ENCODE results near the gene ST6GALNAC1.

The ST6GALNAC1 gene, protein sequence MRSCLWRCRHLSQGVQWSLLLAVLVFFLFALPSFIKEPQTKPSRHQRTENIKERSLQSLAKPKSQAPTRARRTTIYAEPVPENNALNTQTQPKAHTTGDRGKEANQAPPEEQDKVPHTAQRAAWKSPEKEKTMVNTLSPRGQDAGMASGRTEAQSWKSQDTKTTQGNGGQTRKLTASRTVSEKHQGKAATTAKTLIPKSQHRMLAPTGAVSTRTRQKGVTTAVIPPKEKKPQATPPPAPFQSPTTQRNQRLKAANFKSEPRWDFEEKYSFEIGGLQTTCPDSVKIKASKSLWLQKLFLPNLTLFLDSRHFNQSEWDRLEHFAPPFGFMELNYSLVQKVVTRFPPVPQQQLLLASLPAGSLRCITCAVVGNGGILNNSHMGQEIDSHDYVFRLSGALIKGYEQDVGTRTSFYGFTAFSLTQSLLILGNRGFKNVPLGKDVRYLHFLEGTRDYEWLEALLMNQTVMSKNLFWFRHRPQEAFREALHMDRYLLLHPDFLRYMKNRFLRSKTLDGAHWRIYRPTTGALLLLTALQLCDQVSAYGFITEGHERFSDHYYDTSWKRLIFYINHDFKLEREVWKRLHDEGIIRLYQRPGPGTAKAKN

DNA sequence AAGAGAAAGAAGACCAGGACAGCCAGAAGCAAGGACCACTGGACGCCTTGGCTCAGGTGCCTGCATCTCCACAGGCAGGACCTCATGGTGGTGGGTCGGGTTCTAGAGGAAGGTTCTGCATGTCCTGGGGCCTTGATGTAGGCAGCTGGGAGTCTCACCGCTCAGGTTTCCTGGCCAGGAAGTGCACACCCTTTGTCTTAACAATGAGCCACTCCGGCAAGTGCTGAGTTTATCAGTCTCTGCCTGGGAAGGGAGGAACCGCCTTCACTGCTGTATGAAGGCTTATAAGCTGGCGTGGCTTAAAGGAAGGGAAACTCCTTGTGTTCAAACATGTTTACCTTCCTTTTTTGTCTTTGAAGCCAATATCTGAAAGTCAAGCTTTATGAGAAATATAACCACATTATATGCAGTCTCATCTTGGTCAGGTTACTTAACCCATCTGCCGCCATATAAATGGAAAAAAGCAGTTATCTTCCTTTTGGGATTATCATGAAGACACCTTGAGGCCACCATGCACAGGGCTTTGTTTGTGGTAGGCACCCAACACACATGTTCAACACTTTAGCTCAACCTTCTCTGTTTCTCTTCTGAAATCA lies at the start of gene ST6GALNAC1:
Gene ST6GALNAC1 (minus strand): TSS at position 205 of the 596 bp plus-strand sequence. CDS start 119 bp downstream, at position 86.
- DNase-seq, result no peak

DNA sequence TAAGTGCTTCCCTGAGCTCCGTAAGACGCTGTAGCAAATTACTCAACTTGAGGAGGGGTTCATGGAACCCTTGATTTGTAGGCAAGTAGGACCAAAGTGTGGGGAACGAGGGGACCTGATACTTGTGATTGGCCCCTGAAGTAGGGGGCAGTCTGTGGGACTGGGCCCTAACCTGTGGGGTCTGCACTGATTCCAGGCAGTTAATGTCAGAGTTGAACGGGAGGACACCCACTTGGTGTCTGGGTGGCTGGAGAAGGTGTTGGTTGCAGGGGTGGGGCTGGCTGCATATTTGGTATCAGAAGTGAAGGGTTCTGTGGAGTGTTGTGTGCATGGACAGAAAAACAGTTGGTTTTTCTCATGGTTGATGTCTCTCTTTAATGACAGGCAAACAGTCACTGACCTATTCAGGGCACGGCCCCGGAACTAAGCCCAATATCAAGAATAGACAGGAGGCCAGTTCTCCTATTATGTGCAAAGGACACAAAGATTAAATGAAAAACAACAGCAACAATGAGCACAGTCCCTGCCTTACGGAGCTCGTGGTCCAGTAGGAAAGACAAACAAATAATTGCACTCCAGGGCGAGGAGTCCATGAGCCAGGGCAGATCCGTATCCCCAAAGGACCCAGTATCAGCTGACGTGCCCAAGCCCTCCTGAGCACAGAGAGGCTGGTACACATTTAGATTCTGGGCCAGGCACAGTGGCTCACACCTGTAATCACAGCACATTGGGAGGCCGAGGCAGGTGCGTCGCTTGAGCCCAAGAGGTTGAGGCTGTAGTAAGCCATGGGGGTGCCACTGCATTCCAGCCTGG lies 48.0 kb upstream of the ST6GALNAC1 start:
- no peak for DNase-seq

DNA sequence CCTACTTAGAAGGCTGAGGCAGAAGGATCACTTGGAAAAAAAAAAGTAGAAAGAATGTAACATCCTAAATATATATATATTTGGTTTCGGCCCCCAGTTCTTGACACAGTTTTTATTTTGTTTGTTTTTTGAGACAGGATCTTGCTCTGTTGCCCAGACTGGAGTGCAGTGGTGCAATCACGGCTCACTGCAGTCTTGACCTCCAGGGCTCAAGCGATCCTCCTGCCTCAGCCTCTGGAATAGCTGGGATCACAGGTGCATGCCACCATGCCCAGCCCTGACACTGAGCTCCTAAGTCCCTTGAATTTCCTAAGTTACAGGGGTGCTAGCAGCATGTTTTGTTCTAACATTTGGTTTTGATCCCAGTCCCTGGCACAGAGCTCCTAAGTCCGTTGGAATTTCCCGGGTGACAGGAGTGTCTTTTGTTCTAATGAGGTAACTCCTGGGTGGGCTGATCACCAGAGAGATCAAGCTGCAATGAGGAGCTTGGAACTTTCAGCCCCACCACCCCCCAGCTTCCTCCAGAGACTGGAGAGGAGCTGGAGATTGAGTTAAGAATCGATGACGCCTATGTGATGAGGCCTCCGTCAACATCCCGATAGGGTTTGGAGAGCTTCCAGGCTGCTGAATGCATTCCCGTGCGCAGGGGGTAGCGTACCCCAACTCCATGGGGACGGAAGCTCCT lies 47.2 kb upstream of the ST6GALNAC1 start:
- no peak for DNase-seq

DNA sequence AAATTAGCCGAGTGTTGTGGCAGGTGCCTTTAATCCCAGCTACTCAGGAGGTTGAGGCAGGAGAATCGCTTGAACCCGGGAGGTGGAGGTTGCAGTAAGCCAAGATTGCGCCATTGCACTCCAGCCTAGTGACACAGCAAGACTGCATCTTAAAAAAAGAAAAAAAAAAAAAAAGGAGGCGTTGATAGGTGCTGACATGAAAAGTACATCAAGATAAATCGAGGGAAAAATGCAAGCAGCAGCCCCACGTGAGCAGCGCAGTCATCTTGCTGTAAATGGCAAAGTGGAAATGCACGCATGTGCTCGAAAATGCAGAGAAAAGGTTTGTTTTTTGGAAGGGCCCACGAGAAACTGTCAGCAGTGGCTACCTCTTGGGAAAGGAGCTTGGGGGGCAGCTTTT lies 46.3 kb upstream of the ST6GALNAC1 start:
- no peak for DNase-seq

- DNase-seq, result no peak
Measured at GRCh38 chr17:76688165-76688622, 44.6 kb upstream of the ST6GALNAC1 start.

DNA sequence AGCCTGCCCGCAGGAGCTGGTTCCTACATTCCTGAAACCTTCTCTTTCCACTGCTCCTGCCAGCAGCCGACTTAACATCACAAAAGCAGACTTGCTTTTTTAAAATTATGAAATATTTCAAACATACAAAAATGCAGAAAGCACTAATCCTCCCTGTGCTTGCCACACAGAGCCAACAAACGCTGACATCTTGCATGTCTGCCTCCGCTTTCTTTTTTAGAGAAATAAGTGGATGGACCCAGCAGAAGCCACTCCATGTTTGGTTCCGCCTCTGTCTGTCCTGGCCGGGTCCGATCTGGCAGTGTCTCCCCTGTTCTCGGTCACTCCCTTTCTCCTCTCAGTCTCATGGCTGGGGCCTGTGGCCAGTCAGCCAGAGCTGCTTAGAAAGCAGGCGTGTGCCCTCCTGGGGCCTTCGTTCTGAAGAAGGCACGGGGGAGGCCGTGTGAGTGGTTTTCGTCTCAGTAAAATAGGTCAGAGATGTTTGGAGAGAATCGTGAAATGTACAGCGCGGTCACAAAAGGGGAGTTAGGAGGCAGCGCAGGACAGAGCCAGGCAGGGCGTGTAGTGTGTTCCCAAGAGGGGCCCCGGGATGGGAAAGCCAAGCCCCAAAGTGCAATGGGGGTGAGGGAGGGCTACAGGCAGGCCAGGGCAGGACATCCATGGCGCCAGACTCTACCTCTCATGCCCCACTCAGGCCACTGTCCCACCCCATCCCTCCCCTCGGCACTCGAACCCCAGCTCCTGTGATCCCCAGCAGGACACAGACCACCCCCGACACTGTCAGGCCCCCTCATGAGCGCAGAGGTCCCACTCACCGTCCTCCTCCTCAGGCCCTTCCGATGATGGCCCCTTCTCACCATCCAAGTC lies 44.0 kb upstream of the ST6GALNAC1 start:
- DNase-seq, result no peak

DNA sequence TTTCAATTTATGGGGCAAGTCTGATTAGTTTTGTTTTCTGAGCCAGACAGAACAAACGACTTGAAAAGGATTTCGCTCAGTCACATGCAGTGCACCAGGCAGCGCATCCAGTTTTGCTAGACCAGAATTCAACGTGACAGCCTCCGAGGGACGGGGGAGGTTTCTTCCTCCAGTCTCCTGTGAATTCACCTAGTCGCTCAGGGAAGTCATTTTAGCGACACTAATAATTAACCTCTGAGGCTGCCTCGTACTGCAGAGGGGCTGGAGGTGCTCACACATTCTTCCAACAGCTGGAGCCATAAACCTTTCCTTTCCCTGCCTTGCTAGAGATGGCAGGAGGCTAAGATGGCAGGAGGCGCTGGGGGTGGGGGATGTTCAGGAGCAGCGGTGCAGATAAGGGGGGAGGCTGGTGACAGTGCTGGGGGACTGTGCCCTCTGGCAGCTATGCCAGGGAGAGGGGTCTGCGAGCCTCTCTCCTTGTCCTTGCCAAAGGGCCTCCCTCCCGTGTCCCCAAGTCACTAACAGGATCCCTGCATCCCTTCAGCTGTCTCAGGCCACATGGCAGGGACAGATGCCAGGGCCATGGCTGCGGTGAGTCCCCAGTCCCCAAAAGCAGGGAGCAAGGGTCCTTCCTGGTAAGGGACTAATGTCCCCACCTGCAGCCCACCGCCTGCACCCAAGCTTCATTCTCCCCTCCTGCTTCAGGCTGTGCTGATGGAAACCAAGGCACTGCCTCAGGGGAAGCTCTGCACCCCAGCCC lies 43.2 kb upstream of the ST6GALNAC1 start:
- no peak for DNase-seq

DNA sequence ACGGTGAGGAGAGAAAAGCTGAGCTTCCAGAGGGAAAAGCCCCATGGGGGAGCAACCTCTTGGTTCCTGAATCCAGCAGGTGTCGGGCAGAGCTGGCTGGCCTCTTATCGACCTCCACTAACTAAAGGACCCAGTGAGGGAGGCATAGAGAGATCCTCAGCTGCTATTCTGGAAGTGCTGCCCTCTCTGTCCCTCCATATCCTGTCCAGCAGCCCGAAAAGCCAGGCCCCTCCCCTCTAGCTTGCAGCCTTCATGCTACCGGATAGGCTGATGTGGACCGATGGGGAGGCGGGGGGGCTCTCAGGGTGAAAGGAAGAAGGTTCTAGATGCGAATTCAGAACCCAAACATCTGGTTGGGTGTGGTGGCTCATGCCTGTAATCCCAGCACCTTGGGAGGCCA lies 42.3 kb upstream of the ST6GALNAC1 start:
- DNase-seq, result no peak

DNA sequence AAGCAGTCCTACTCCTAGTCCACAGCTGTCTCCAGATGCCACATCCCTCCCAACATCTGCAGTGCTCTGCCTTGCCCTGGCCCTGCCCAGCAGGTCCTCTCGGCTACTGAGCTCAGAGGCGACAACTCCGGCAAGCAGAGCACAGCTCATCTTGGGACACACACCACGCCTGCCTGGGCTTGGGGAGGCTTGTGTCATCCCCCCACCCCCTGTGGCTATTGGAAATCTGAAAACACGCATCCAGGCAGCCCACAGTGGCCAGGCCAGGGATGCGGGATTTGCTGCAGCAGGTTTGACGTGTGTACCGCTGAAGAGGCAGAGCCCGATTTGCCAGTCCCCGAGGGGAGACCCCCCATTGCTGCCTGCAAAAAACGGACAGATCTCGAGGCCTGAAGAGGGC lies 41.8 kb upstream of the ST6GALNAC1 start:
- DNase-seq, result no peak

DNA sequence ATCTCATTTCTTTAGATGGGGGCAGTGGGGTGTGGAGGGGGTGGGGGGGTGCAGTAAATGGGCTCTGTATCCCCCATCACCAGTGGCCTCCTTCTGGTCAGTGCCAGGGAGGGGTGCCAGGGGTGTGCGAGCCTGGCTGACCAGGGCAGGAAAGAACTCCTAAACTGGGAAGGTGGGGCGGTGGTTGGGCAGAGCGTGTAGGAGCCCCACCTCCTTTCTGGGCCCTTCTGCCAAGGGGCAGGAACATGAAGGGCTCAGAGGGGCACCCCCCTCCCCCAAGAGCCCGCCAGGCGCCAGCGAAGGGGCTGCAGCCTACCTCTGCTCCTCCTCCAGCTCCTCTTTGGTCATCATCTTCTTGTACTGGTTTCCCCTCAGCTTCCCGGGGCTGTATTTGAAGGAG lies 41.2 kb upstream of the ST6GALNAC1 start:
- no peak for DNase-seq

DNA sequence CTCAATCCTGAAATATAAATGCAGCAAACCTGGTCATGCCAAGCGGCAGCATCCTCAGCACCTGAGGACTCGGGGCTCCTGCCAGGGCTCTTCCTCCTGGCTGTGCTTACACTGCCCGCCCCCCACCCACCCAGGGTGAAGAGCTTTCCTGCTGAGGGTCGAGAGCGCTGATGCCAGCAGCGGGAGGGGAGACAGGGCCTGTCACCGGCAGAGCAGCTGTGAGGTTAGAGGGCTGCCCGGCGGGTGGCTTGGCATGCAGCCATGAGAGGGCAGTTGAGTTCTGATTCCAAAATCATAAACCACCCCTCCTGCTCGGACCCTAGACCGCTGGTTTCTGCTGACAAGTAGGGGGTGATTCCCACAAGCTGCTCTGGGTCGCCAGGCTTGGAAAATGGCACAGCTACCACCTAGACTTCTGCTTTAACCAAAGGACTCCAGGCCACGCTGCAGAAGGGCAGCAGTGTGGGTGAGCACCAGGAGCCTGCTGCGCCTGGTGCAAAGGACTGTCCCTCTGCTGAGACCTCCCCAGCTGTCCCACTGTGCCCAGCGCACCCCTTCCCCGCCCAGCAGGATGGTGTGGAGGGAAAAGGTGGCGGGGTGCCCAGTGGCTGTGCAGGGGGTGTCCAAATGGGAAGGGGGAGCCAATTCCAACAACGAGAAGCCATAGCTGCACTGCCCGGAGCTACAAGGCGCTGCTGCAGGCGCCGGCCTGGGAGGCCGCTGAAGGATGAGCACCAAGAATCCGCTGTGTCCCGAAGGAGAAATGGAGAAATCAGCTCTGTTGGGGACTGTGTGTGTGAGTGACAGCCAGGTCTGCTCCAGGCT lies 40.6 kb upstream of the ST6GALNAC1 start:
- no peak for DNase-seq

- no peak for DNase-seq
Measured at GRCh38 chr17:76683011-76683755, 39.6 kb upstream of the ST6GALNAC1 start.

- no peak for DNase-seq
Measured at GRCh38 chr17:76682296-76682695, 38.7 kb upstream of the ST6GALNAC1 start.

DNA sequence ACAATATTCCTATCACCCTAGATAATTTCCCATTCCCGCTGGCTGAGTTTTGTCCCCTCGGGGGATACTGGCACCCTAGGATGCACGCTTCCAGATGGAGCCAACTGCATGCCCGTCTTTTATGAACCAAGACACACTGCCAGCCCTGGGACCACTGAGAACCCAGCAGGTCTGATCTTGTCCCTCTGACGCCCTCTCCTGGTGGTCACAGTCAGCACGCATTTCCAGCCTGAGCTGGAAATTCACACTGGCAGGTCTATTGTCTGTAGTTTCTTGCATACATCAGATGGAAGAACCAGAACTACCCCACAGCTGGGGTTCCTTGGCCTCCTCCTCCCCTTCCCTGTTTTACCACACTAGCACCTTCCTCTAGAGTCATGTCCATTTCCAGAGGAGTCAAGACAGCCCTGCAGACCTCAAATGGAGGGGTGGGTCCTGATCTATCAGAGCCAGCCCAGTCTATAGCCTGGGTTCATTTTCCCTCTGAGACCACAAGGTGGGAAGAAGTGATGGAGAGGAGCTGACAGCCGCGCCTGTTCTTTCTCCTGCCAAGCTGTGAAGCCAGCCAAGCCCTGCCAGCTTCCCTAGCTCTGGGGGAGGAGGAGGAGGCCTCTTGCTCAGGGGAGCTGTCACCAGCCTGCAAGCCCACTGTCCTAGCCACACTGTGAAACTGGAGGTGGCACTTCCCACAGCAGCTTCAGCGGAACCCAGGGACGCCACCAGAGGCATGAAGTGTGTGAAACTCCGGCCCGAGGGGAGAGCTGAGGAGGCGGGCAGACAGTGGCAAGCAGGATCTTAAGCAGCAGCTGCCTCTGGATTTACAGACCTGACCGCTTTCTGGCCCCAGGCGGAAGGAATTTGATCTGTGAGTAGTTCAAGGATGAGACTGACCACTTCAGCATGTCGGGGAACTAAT lies 37.9 kb upstream of the ST6GALNAC1 start:
- no peak for DNase-seq

- DNase-seq, result no peak
Measured at GRCh38 chr17:76679239-76679638, 35.7 kb upstream of the ST6GALNAC1 start.

- DNase-seq, result no peak
Measured at GRCh38 chr17:76678330-76678729, 34.8 kb upstream of the ST6GALNAC1 start.

DNA sequence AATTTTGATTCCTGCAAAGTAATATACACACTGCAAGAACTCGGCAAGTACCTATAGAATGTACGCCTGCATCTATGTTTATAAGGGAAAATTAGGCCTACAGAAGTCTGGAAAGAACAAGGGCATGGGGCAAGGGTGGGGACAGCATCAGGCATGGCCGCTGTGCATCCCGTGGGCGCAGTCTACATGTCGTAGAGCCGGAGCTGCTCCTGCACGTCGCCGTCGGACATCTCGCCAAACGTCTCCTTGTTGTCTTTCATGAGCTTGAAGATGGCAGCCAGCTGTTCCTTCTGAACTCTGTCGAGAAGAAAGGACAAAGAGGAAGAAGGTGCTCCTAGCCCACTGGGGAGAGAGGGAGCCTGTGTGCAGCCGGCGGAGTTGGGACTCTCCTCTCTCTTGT lies 33.8 kb upstream of the ST6GALNAC1 start:
- no peak for DNase-seq

DNA sequence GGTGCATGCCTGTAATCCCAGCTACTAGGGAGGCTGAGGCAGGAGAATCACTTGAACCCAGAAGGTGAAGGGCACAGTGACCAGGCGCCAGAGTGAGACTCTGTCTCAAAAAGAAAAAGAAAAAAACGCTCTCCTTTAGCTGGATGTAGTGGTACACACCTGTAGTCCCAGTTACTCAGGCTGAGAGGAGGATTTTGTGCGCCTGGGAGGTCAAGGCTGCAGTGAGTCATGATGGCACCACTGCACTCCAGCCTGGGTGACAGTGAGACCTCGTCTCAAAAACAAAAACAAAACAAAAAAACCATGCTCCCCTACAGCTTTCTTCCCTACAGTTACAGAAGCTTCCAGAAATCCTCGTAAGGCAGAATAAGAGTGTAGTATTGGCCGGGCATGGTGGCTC lies 33.1 kb upstream of the ST6GALNAC1 start:
- no peak for DNase-seq

All from DMS 273 treated with DMSO at 0.1 percent for 48 hours (cell line).